GM12874 (cell line): ENCODE results near the gene CD69.

ENCODE experiments used
- CTCF ChIP-seq: IDR thresholded peaks from 2 replicates; pipeline ENCODE4 v1.5.1; 2011; ENCODE audit warnings: low read depth, mild to moderate bottlenecking, control low read depth, low read length, moderate library complexity; ENCODE audit not compliant: insufficient read depth

The CD69 gene

GRCh38 chr12:9725213-9725870 is 35.4 kb downstream of the CD69 start:
- TF ChIP-seq CTCF = no peak

GRCh38 chr12:9724023-9724422 is 36.7 kb downstream of the CD69 start:
- no peak for TF ChIP-seq CTCF

GRCh38 chr12:9721394-9722092 is 39.2 kb downstream of the CD69 start:
- no peak for TF ChIP-seq CTCF

GRCh38 chr12:9719790-9720189 is 40.9 kb downstream of the CD69 start:
- no peak for TF ChIP-seq CTCF

- no peak for TF ChIP-seq CTCF
These were observed 41.7 kb downstream of the CD69 start for GRCh38 chr12:9718968-9719367.

GRCh38 chr12:9717070-9717925 is 43.4 kb downstream of the CD69 start:
- no peak for TF ChIP-seq CTCF

GRCh38 chr12:9711664-9712063 is 49.0 kb downstream of the CD69 start:
- no peak for TF ChIP-seq CTCF
